OCI-LY1 (cell line): ENCODE results near the gene OPRM1.

ENCODE experiments used
- CTCF ChIP-seq: fragments of 200-600 bp; sonication (generic), shearing (Covaris generic); IDR thresholded peaks from 2 replicates; pipeline ENCODE4 v1.5.1; 2017; ENCODE audit warnings: mild to moderate bottlenecking, antibody characterized with exemption, low read length, moderate library complexity, mixed read lengths
- EZH2 ChIP-seq: fragments of 200-600 bp; sonication (generic), shearing (Covaris generic); IDR thresholded peaks from 2 replicates; pipeline ENCODE4 v1.8.0; 2017; ENCODE audit warnings: borderline replicate concordance, mixed run types, mild to moderate bottlenecking, antibody characterized with exemption, low read length, moderate library complexity, mixed read lengths

GRCh38 chr6:154060076-154060475 is 21.0 kb downstream of the OPRM1 start:
- no peak for TF ChIP-seq CTCF
- TF ChIP-seq EZH2, result no peak
